GM19025 (cell line): ENCODE data around the gene WASF2.
"Not testable (repeated sequence)": the region's sequence is repeated elsewhere in the genome, so short reads cannot be mapped to it uniquely, and the experiment has no call there.

ENCODE experiments used
- ATAC-seq: cut with Tn5 transposase; IDR thresholded peaks from one replicate; pipeline ENCODE4 v1.9.1; 2021; ENCODE audit warnings: mild to moderate bottlenecking, low read depth, moderate library complexity; ENCODE audit not compliant: unreplicated experiment

The WASF2 gene

DNA sequence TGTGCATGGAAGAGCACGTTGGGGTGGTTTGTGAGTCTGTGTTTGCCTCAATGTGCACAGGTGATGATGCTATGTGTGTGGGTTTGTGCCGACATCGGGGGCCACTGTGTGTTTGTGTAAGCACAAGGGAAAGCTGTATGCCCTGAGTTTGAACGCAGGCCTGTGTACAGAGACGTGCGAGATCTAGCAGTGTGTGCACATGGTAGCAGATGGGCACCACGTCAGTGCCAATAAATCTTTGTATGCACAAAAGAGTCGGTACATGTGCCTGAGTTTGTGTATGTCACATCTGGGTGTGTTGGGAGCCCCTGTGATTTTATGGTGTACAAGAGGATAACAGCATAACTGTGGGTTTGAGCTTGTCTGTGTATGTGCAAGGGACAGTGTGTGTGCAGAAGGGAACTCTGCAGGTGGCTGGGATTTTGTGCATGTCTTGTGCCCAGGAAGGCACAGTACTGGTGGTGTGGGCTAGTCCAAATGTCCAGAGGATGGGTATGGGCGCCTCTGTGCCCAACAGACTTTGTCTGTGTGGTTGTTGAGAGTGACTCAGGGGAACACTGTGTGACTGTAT is 32.0 kb upstream of the WASF2 start:
- ATAC-seq, result no peak

- no peak for ATAC-seq
Measured at GRCh38 chr1:27521336-27521831, 31.4 kb upstream of the WASF2 start.

- ATAC-seq, result no peak
Measured at GRCh38 chr1:27520651-27521050, 30.7 kb upstream of the WASF2 start.

GRCh38 chr1:27519331-27520258 is 29.6 kb upstream of the WASF2 start:
- ATAC-seq, result no peak

DNA sequence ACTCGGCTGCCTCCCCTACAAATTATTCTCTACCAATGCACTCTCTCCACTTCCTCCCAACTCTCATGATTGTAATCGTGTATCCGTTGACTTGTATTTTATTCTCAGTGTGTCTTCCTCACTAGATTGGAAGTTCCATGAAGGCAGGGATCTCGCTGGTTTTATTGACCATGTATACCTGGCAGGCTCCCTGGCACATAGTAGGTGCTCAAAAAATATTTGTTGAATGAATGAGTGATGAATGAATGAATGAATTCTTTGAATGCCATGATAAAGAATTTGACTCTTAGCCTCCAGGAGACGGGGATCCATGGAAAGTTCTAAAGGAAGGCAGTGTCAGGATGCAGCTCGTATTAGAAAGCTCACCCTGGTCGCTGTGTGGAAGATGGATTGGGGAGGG is 28.8 kb upstream of the WASF2 start:
- no peak for ATAC-seq

DNA sequence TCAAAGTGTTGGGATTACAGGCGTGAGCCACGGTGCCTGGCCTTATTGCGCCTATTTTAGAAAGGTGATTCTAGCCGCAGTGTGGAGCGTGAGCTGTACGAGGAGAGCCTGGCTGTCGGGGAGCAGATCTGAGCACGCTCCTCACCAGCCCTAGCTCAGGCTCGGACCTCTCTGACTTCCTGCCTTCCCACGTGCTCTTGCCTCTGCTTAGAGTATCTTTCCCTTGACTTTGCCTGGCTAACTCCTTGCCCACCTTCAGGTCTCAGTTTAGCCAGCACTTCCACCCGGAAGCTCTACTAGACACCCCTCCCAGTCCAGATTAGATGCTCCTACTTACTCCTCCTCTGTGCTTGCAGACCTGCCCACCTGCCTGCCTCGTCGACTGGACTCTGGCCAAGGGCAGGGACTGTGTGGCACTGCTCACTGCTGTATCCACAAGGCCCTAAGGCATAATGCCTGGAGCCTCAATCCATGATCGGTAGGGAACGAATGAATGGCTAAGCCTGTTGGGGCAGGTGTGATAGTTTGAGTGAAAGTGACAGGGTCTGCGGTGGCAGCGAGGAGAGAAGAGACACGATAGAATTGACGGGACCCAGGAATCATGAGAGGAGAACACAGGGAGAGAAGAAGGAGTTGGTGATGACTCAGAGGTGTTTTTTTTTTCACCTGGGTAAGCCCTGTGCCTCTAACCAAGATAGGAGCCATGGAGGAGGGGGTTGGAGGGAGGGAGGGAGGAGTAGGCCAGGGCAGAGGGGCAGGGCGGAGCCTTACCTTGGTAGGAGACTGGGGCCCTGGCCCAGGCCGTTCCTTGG is 28.1 kb upstream of the WASF2 start:
- no peak for ATAC-seq

- ATAC-seq, result no peak
Measured at GRCh38 chr1:27517301-27517700, 27.3 kb upstream of the WASF2 start.

DNA sequence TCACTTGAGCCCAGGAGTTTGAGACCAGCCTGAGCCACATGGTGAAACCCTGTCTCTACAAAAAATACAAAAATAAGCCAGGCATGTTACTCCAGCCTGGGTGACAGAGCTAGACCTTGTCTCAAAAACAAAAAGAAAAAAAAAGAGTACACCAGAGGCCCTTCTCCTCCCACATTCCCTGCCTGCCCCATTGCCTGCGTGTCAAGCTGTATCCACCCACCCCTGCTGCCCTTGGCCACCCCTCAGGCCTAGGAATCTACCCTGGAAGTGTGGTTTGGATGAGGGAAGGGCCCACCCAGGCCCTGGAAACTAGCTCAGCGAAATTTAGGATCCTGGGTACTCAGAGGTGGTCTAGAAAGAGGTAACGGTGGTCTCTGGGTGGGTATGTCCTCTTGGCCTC is 25.7 kb upstream of the WASF2 start:
- no peak for ATAC-seq

DNA sequence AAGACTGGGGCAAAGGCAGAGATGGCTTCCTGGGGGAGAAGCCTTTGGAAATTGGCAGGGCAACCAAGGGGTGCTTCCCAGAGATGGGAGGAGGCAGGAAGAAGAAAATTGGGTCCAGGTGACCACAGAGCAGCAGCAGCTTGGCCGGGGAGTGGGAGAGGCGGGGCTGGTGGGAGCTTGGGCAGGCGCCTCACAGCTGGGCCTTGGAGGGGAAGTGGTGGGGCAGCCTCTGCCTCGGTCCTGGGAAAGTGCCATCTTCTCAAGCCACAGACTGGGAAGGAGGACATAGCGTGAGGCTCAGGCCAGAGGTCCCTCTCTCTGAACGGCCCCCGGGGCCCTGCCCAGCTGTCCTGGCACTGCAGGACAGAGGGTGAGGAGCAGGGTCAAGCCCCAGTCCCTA is 24.0 kb upstream of the WASF2 start:
- no peak for ATAC-seq

DNA sequence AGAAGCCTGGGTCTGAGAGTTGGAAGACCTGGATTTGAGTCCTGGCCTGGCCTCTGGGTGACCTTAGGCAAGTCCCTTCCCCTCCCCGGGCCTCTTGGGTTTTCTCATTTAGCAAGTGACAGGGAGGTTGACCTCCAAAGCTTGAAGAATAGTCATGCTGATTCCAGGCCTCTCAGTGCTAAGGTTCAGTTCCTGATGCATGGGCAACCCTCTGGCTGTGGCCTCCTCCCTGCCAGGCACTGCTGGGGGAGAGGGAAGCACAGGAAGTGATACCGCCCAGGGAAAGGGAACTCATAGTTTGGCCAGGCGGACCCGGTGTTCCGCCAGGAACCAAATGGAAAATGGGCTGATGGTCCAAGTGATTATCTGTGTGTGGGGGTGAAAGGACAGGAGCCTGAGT is 23.6 kb upstream of the WASF2 start:
- no peak for ATAC-seq

GRCh38 chr1:27509127-27510080 is 19.4 kb upstream of the WASF2 start:
- ATAC-seq, result no peak

- no peak for ATAC-seq
Measured at GRCh38 chr1:27507960-27508665, 18.1 kb upstream of the WASF2 start.

DNA sequence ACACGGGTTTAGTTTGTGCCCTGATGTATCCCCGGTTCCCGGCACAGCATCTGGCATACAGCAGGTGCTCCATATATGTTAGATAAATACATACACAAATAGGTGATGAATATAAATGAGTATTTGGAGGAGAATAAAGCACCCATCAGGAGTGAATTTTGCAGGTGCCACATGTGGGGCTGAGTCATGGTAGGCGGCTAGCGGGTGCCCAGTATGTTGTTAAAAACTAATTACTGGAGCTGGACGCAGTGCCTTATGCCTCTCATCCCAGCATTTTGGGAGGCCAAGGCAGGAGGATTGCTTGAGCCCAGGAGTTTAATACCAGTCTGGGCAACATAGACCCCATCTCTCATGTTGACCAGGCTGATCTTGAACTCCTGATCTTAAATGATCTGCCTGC is 16.7 kb upstream of the WASF2 start:
- no peak for ATAC-seq

GRCh38 chr1:27505420-27505680 is 15.4 kb upstream of the WASF2 start:
- ATAC-seq, result no peak

DNA sequence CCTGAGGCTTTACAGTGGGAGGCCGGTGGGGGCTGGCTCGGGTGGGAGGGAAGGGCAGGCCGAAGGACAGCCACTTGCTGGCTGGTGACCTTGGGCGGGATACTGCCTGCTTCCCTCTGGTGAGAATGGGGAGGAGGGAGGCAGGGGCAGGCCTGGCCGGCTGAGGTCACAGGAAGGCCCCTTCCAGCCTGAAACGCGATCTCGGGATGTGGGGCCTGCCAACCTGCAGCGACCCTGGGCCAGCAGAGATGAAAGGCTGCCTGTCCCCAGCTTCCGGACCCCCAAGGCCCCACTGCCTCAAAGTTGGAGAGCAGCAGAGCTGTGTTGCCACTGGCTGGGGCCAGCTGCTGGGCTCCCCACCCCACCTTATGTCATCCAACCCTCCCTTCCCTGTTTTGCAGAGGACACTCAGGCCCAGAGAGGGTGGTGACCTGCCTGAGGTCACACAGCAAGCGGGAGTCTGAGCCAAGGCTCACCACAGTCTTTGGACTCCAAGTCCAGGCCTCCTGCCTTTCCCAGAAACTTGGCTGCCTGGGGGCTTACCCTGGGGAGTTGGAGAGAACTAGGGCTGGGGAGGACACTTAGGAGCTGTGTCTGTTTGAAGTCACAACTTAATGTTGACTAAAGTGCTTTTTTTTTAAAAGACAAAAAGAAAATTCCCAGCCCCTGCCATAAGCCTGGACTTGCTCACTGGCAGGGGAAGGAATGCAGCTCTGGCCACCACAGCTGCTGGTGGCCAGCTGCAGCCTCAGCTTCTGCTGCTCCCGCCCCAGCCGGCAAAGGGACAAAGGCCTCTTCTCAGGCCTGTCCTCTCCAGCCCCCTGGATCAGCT is 14.8 kb upstream of the WASF2 start:
- ATAC-seq, result no peak

GRCh38 chr1:27503844-27504587 is 14.0 kb upstream of the WASF2 start:
- no peak for ATAC-seq

- no peak for ATAC-seq
Measured at GRCh38 chr1:27503033-27503432, 13.1 kb upstream of the WASF2 start.

- not testable (repeated sequence) for ATAC-seq
Measured at GRCh38 chr1:27501159-27501558, 11.2 kb upstream of the WASF2 start.
